Measurements from ENCODE around the gene ITGB6.
A peak's percentile ranks its signal among the peaks of the same experiment; 100 is the strongest.

The ITGB6 gene

GRCh38 chr2:160221391-160222276 is 21.6 kb upstream of the ITGB6 start:
- DNase-seq = peak; percentile 68

GRCh38 chr2:160220545-160221009 is 20.5 kb upstream of the ITGB6 start:
- DNase-seq = no peak

GRCh38 chr2:160220026-160220425 is 20.0 kb upstream of the ITGB6 start:
- no peak for DNase-seq

- peak; percentile 69 for DNase-seq
Observed at GRCh38 chr2:160214461-160215445, 14.7 kb upstream of the ITGB6 start.

GRCh38 chr2:160213511-160213910 is 13.4 kb upstream of the ITGB6 start:
- no peak for DNase-seq

GRCh38 chr2:160210599-160211138 is 10.6 kb upstream of the ITGB6 start:
- DNase-seq = no peak

- DNase-seq = no peak
Observed at GRCh38 chr2:160209516-160209856, 9.4 kb upstream of the ITGB6 start.

GRCh38 chr2:160208655-160209515 is 8.8 kb upstream of the ITGB6 start:
- no peak for DNase-seq

GRCh38 chr2:160207804-160208654 is 8.0 kb upstream of the ITGB6 start:
- peak; percentile 26 for DNase-seq

- no peak for DNase-seq
Observed at GRCh38 chr2:160207271-160207670, 7.2 kb upstream of the ITGB6 start.

- DNase-seq = no peak
Observed at GRCh38 chr2:160206436-160206835, 6.4 kb upstream of the ITGB6 start.

GRCh38 chr2:160205505-160205904 is 5.4 kb upstream of the ITGB6 start:
- DNase-seq = peak; percentile 28

- DNase-seq = no peak
Observed at GRCh38 chr2:160203422-160203821, 3.4 kb upstream of the ITGB6 start.

GRCh38 chr2:160203007-160203406 is 2.9 kb upstream of the ITGB6 start:
- DNase-seq = no peak

GRCh38 chr2:160201849-160202539 is 1.9 kb upstream of the ITGB6 start:
- no peak for DNase-seq

- no peak for DNase-seq
Observed at GRCh38 chr2:160200921-160201320, 849 bp upstream of the ITGB6 start.

- DNase-seq = no peak
Observed at GRCh38 chr2:160199053-160199452, 1.0 kb downstream of the ITGB6 start.

- DNase-seq = no peak
Observed at GRCh38 chr2:160197587-160197986, 2.5 kb downstream of the ITGB6 start.

- no peak for DNase-seq
Observed at GRCh38 chr2:160194946-160195345, 5.1 kb downstream of the ITGB6 start.

- no peak for DNase-seq
Observed at GRCh38 chr2:160194351-160194750, 5.7 kb downstream of the ITGB6 start.

All from NCI-H2029 (cell line).